Activated CD8-positive, alpha-beta memory T cell treated with anti-CD3 and anti-CD28 coated beads for 4 hours (primary cell): ENCODE data around the gene SIGLEC5.
"Not testable (repeated sequence)": the region's sequence is repeated elsewhere in the genome, so short reads cannot be mapped to it uniquely, and the experiment has no call there.

ENCODE experiments used
- DNase-seq, 2 donors: peaks; one replicate each; pipeline ENCODE4 v3.0.0-alpha.2; 2020; ENCODE audit warnings: low read depth in 2 of 2

The SIGLEC5 gene, protein sequence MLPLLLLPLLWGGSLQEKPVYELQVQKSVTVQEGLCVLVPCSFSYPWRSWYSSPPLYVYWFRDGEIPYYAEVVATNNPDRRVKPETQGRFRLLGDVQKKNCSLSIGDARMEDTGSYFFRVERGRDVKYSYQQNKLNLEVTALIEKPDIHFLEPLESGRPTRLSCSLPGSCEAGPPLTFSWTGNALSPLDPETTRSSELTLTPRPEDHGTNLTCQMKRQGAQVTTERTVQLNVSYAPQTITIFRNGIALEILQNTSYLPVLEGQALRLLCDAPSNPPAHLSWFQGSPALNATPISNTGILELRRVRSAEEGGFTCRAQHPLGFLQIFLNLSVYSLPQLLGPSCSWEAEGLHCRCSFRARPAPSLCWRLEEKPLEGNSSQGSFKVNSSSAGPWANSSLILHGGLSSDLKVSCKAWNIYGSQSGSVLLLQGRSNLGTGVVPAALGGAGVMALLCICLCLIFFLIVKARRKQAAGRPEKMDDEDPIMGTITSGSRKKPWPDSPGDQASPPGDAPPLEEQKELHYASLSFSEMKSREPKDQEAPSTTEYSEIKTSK

DNA sequence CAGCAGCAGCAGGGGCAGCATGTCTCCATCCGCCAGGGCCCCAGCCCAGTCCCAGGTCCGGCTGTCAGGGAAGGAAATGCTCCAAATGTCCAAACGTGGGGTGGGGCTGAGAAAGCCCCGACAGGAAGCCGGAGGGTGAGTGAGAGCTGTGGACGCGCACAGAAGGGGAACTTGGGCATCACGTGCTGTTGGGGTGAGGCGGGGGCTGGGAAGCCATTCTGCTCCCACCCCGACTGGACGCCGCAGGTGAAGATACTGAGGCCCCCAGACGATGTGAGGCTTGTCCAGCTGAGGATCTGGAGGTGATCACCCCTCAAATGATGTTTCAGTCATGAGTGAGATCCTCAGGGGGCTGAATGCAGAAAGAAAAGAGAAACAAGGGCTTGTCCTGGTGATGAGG is at the start of gene SIGLEC5:
Gene SIGLEC5, minus strand, starts transcription at position 87 of the 400 bp plus-strand sequence. Its CDS starts 66 bp downstream, at position 21.
- DNase-seq, result not testable (repeated sequence)

DNA sequence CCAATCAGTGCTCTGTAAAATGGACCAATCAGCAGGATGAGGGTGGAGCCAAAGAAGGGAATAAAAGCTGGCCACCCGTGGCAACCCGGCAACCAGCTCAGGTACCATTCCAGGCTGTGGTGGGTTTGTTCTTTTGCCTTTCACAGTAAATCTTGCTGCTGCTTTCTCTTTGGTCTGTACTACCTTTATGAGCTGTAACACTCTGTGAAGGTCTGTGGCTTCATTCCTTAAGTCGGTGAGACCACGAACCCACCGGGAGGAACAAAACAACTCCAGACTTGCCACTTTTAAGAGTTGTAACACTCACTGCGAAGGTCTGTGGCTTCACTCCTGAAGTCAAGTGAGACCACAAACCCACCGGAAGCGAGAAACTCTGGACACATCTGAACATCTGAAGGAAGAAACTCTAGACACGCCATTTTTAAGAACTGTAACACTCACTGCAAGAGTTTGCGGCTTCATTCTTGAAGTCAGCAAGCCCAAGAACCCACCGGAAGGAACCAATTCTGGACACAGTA is 46.4 kb upstream of the SIGLEC5 start:
- DNase-seq, result no peak

DNA sequence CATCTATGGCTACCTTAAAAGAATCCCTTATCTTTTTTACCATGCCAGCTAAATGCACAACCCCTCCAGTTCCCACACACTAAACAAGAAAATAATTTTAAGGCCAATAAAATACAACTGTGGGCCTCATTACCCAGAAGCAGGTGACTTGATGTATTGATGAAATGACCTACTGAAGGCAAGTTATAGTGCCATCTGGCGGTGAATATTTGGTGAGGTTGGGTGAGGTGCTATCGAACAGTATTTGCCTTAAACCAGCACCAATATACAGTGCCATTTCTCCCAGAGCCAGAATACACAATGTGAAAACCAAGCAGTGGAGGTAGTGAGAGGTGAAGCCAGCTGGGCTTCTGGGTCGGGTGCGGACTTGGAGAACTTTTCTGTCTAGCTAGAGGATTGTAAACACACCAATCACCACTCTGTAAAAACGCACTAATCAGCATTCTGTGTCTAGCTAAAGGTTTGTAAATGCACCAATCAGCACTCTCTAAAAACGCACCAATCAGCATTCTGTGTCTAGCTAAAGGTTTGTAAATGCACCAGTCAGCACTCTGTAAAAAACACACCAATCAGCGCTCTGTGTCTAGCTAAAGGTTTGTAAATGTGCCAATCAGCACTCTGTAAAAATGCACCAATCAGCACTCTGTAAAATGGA is 45.8 kb upstream of the SIGLEC5 start:
- DNase-seq, result not testable (repeated sequence)

DNA sequence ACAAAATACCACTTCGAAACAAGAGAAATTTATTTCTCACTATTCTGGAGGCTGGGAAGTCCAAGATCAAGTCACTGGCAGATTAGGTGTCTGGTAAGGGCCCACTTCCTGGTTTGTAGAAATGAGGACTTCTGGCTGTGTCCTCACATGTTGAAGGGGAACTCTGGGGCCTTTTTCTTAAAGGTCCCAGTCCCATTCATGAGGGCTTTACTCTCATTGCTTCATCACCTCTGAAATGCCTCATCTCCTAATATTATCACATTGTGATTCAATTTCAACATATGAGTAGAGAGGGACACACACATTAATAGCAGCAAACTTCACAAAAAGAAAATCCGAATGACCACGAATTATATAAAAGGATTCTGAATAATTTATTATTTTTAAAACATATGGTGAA is 38.0 kb upstream of the SIGLEC5 start:
- no peak for DNase-seq

DNA sequence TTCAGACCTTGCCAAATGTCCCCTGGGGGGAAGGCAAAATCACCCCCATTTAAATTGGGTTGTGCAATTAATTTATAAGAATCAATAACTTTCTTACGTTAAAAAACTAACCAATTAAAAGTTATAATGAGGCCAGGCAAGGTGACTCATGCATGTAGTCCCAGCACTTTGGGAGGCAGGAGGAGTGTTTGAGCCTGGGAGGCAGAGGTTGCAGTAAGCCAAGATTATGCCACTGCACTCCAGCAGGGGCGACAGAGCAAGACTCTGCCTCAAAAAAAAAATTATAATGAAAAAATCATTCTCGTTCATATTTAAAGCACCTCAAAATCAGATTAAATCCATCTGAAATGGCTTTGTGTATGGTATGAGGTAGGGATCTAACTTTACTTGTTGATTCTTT is 34.8 kb upstream of the SIGLEC5 start:
- DNase-seq, result no peak

DNA sequence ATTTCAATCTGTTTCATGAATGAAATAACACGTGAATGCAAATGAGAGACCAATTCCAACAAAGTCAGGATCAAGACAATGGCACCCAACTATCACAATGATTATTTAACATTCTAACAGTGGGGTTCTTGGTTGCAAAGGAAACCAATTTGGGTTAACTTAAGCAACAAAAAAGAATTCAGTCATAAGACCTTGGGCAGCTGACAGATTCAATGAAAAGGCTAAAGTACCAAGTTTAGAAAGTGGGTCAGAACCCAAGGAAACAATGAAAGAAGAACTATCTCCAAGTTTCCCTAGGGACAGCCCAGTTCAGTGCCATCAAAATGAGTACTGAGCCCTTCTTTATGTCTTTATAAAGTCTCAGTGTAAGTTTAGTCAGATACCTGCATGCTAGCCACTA is 33.9 kb upstream of the SIGLEC5 start:
- no peak for DNase-seq

DNA sequence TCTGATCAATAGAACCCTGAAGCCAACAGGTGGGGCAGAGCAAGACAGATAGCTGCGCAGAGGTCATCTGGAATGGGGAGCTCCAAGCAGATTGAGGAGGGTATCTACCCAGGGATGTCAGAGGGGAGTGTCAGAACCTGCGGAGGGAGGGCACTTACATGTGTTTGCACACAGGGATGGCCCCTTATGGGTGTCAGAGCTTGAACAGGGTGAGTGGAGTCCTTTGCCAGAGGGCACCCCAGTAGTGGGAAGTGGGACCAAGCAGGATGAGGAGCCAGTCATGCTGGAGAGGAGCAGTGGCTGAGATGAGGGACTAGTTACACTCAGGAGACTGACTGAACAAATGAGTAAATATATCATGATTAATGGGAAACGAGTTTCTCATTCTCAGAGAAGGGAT is 33.4 kb upstream of the SIGLEC5 start:
- no peak for DNase-seq

DNA sequence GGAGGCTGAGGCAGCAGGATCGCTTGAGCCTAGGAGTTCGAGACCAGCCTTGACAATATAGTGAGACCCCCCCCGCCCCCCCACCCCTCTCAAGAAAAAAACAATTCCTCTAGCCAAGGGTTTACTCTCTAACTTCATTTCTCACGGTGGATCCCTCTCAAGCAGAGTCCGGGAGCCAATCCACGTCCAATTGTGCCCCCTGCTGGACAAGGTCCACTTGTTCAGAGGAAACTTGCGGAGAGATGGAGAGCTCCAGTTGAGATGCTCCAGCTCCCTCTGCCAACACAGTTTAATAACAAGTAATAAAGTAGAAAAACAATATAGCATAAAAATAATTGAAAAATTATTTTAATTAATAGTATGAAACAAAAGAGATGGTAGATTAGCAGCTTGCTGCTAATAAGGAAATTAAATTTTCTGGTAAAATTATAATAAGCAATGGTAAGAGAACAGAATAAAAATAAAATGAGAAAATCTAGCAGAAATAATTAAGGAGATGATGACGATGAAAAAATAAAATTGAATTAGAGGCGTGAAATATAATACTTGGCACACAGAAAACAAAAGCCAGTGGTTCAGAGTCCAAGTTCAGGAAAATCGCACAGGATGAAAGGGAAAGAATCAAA is 30.9 kb upstream of the SIGLEC5 start:
- DNase-seq, result peak; percentile 14 to 21

DNA sequence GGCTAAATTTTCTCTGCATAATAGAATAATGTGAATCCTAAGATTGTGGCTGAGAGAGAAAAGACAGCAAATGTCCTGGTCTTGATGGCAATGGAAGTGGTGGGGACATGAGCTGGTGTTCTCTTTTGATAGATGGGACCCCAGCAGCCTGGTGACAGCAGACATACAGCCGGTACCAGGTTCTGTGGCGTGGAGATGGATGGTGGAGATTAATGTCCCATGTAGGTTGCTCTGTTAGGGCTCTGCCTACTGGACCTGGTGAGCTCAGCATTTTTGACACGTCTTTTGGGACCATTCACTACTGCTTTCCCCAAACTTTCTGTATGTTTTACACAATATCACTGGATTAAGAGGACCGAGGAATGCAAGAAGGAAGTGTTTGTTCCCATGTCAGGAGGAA is 24.6 kb upstream of the SIGLEC5 start:
- DNase-seq, result no peak

DNA sequence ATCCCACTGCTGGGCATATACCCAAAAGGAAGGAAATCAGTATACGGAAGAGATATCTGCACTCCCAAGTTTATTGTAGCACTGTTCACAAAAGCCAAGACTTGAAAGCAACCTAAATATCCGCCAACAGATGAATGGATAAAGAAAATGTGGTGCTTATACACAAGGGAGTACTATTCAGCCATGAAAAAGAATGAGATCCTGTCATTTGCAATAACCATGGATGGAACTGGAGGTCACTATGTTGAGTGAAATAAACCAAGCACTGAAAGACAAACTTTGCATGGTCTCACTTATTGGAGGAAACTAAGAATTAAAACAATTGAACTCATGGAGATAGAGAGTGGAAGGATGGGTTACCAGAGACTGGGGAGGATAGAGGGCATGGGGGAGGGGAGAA is 23.0 kb upstream of the SIGLEC5 start:
- DNase-seq, result no peak

DNA sequence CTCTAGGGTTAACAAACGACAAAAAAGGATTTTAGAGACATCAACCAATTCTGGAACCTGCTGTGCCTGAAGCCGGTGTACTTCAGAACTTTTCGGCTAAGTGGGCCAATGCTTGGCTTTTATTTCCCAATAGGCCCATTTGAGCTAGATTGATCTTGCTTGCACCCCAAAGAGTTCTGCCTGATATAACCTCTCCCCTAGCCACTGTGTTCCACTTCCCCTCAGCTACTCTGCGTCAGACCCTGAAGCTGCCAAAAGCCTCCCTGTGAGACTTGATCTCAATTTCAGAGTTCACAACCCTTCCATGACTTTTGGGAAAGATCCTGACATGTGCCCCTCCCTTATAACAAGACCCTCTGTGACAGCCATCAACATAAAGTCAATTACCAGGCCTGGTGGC is 22.1 kb upstream of the SIGLEC5 start:
- no peak for DNase-seq

DNA sequence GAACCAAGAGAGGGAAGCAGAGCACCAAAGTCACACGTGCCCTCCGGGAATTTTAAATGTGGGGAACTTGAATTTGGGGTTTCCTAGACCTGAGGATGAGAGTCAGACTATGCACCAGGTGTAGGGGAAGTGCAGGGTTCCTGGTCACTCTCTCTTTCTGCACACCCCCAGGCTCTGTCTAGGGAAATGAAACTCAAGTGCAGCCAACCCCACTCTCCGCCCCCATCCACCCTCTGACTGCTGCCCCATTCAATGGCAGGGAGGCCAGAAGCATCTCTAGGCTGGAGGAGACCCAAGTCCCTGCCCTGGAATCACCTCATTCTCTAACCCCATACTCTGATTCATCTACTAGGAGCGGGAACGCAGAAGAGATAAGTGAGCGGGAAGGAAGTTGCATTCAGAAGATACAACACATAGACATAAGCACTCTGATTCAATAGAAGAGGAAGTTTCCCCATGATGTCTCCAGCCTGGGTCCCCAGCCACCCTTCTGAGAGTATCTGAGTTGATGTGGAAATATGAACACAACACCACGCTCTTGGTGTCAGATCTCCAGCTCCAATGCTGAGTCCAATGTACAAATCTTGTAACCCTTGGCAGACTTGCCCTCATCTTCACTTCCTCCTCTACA is 21.1 kb upstream of the SIGLEC5 start:
- DNase-seq, result no peak

DNA sequence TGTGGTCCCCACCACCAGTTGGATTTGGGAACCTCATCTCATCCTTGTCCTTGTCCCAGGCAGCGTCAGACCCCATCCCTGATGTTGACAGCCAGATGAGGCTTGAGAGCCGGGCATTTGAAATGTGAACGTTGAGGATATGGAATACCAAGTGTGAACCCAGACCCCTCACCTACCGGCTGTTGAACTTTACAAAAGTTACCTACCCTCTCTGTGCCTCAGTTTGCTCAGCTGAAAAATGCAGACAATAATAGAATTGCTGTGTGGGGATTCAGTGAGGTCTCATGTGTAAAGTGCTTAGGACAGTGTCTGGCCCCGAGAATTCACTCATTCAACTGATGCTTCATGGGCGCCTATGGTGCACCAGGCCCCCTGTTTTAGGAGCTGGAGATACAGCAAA is 17.1 kb upstream of the SIGLEC5 start:
- no peak for DNase-seq

DNA sequence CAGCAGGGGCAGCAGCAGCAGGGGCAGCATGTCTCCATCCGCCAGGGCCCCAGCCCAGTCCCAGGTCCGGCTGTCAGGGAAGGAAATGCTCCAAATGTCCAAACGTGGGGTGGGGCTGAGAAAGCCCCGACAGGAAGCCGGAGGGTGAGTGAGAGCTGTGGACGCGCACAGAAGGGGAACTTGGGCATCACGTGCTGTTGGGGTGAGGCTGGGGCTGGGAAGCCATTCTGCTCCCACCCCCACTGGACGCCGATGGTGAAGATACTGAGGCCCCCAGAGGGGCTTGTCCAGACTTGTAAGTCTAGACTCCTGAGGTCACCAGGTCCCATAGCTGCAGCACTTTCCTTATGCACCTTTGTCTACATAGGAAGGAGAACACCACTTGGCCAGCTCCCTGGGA is 16.5 kb upstream of the SIGLEC5 start, which contains the start of gene SIGLEC14:
Gene SIGLEC14, minus strand, starts transcription at position 96 of the 400 bp plus-strand sequence. Its CDS starts 66 bp downstream, at position 30.
- not testable (repeated sequence) for DNase-seq

DNA sequence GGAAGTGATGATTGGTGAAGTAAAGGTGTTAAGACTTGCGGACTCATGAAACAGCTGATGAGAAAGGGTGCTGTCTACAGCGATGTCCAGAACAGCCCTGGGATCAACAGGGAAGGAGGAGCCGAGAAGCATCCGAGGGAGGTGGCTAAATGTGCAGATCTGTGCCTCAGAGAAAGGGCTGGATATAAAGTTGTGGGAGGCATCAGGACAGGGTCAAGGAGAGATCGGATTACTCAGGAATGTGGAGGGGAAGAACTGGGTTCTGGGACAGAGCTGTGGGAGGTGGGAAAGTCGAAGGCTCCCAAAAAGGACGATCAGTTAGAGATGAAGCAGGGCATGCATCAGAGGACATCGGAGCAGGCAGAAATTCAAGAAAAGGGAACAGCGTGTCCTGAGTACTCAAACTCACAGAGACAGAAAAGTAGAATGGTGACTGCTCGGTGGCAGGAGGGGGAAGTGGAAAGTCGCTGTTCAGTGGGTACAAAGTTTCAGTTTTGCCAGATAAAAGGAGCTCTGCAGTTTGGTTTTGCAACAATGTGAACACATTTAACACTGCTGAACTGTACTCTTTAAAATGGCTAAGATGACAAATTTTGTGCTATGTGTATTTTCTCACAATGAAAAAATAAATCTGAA is 14.6 kb upstream of the SIGLEC5 start:
- no peak for DNase-seq

DNA sequence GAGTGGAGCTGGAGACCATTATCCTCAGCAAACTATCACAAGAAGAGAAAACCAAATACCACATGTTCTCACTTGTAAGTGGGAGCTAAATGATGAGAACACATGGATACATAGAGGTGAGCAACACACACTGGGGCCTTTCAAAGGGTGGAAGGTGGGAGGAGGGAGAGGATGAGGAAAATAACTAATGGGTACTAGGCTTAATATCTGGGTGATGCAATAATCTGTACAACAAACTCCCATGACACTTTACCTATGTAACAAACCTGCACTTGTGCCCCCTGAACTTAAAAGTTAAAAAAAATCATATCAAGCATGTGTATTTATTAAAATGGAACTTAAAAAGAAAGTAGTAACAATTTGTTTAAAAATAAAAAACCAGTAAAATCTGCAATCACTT is 11.4 kb upstream of the SIGLEC5 start:
- no peak for DNase-seq

DNA sequence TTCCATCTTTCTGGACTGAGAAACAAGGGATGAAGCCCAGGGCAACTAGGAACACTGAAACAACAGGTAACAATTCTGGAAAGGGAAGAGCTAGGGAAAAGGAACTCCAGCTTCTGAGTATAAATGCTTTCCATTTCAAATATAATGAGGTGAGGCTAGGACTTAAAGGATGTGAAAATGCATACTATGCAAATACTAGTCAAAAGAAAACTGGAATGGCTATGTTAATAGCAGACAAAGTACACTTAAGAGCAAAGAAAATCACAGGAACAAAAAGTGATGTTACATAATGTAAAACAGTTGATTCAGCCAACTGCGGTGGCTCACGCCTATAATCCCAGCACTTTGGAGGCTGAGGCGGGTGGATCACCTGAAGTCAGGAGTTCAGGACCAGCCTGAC is 10.2 kb upstream of the SIGLEC5 start:
- no peak for DNase-seq

DNA sequence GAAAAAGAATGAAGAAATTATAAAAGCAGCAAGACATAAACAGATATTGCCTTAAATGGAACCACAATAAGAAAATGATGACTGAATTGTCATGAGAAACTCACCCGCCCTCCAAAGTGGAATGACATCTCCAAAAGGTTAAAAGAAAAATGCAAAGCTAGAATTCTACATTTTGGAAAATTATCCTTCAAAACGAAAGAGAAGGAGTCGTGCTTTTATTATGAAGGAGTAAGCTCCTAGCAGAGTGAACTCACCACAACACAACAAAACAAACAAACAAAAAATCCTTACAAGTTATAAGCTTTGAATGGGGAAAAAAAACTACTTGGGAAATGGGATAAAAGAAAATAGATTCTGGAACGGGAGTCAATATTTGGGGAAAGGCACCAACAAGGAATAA is 9.7 kb upstream of the SIGLEC5 start:
- no peak for DNase-seq

DNA sequence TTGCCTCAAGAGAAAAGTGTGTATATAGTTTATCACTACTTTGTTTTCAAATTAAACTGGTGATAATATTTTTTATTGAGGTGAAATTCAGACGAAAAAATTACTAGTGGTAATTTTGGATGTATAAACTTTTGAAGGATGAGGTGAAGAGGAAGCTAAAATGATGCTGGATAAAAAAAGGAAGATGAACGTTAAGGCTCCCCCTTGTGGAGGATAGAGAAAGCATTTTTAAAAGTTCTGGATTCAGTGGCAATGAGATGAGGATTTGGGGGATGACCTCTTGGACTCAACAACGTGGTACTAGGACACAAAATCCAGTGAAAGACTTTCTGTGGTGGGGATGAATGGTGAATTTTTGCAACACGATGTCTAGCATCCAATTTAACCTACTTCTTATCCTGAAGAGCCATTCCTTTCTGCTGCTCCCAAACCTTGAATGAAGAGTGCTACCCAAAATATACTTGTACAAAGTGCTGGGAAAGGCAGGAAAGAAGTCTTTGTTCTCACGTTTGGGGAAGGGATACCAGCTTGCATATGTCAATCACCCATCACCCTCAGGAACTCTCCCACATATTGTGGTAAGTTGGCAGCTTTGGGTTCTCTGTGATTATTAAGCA is 7.3 kb upstream of the SIGLEC5 start:
- DNase-seq, result no peak

DNA sequence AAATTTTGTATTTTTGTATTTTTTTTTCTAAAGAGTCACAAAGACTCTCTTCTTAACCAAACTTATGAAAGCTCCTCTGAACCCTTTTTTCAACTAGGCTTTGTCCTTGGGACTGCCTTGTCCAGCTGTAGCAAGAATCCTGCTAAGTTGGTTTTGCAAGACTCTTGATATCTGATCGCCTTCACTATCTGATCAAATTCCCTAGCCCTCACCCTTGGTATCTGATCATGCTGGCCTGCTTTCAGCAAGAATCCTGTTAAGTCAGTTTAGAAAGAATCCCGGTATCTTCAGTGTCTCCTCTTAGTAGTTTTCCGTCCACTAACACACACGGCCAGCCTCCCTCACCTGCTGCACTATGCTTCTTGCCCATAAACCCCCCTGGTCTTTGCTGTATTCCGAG is 1.9 kb upstream of the SIGLEC5 start:
- DNase-seq, result no peak
